ENCODE data around the gene PSME3IP1.
A peak's percentile ranks its signal among the peaks of the same experiment; 100 is the strongest.

The PSME3IP1 gene

GRCh38 chr16:57147381-57148221, 38.2 kb downstream of the PSME3IP1 start:
- Histone ChIP-seq H3K27me3 (ENCODE audit: control insufficient read depth, insufficient read depth, low read length) (no peaks in the 10 kb centered on the region), H3K9ac (no peak overlapping the region)
- TF ChIP-seq CTCF (IDR thresholded peaks at IDR 0.05): no peak

GRCh38 chr16:57146735-57147134, 39.1 kb downstream of the PSME3IP1 start:
- H3K27me3 ChIP-seq (ENCODE audit: control insufficient read depth, insufficient read depth, low read length): no peaks in the 10 kb centered on the region
- H3K27ac ChIP-seq: no peak overlapping the region
- H3K4me1 ChIP-seq: no peaks in the 10 kb centered on the region
- H3K4me3 ChIP-seq (ENCODE audit: low read depth, low read length): no peak overlapping the region
- no peaks in the 10 kb centered on the region for H3K79me2 ChIP-seq
- TF ChIP-seq CTCF (IDR thresholded peaks at IDR 0.05): no peak
- no peaks in the 10 kb centered on the region for H3K9me3 ChIP-seq (ENCODE audit: control insufficient read depth, low read length)
- H3K36me3 ChIP-seq (ENCODE audit: control insufficient read depth, insufficient read depth, low read length): no peaks in the 10 kb centered on the region
- no peak overlapping the region for H2AFZ ChIP-seq
- H3K4me2 ChIP-seq (ENCODE audit: low read length): no peak overlapping the region
- H3K9ac ChIP-seq: no peak overlapping the region

More at GRCh38 chr16:57147381-57148221, 38.2 kb downstream of the PSME3IP1 start:
- Histone ChIP-seq H3K4me2 (ENCODE audit: low read length) (no peak overlapping the region), H3K4me1 (no peaks in the 10 kb centered on the region), H3K79me2 (no peaks in the 10 kb centered on the region), H2AFZ (no peak overlapping the region), H3K9me3 (ENCODE audit: control insufficient read depth, low read length) (no peaks in the 10 kb centered on the region), H3K4me3 (ENCODE audit: low read depth, low read length) (no peak overlapping the region), H3K36me3 (ENCODE audit: control insufficient read depth, insufficient read depth, low read length) (no peaks in the 10 kb centered on the region), H3K27ac (peak overlapping the region; percentile 6)

- Histone ChIP-seq H3K4me1 (no peaks in the 10 kb centered on the region), H3K4me3 (ENCODE audit: low read depth, low read length) (no peak overlapping the region), H3K79me2 (no peaks in the 10 kb centered on the region), H3K9me3 (ENCODE audit: control insufficient read depth, low read length) (no peaks in the 10 kb centered on the region), H3K27me3 (ENCODE audit: control insufficient read depth, insufficient read depth, low read length) (no peaks in the 10 kb centered on the region), H2AFZ (no peak overlapping the region), H3K9ac (no peak overlapping the region), H3K4me2 (ENCODE audit: low read length) (no peak overlapping the region), H3K27ac (no peak overlapping the region), H3K36me3 (ENCODE audit: control insufficient read depth, insufficient read depth, low read length) (no peaks in the 10 kb centered on the region)
- TF ChIP-seq CTCF (IDR thresholded peaks at IDR 0.05): no peak
Observed at GRCh38 chr16:57146040-57146647, 39.7 kb downstream of the PSME3IP1 start.

- Histone ChIP-seq H3K9ac (no peak overlapping the region), H3K27ac (no peak overlapping the region), H3K4me3 (ENCODE audit: low read depth, low read length) (no peak overlapping the region)
Observed at GRCh38 chr16:57145046-57146021, 40.5 kb downstream of the PSME3IP1 start.

More at GRCh38 chr16:57145046-57146021, 40.5 kb downstream of the PSME3IP1 start:
- no peak overlapping the region for H3K4me2 ChIP-seq (ENCODE audit: low read length)
- H3K9me3 ChIP-seq (ENCODE audit: control insufficient read depth, low read length): no peaks in the 10 kb centered on the region
- no peak for TF ChIP-seq CTCF (IDR thresholded peaks at IDR 0.05)
- H3K79me2 ChIP-seq: no peaks in the 10 kb centered on the region
- H2AFZ ChIP-seq: no peak overlapping the region
- H3K4me1 ChIP-seq: no peaks in the 10 kb centered on the region
- no peaks in the 10 kb centered on the region for H3K27me3 ChIP-seq (ENCODE audit: control insufficient read depth, insufficient read depth, low read length)
- no peaks in the 10 kb centered on the region for H3K36me3 ChIP-seq (ENCODE audit: control insufficient read depth, insufficient read depth, low read length)

Measured in parathyroid adenoma (tissue), 2 donors.